ACC112 (cell line): Measurements from ENCODE around the gene ALOXE3.

Source experiments
- H2AFZ ChIP-seq: fragments of 200-600 bp; sonication (generic); one replicate; pipeline ENCODE4 v1.6.0; 2017; ENCODE audit warnings: antibody characterized with exemption, low read length; ENCODE audit not compliant: unreplicated experiment
- H3K27ac ChIP-seq: fragments of 200-600 bp; sonication (generic); 2 replicates; pipeline ENCODE4 v1.5.1; 2014; ENCODE audit warnings: low read depth, mild to moderate bottlenecking, antibody characterized with exemption, low read length, moderate library complexity
- H3K27me3 ChIP-seq: fragments of 200-600 bp; sonication (generic); 2 replicates; pipeline ENCODE4 v1.6.1; 2014; ENCODE audit warnings: mild to moderate bottlenecking, antibody characterized with exemption, low read length, moderate library complexity, mixed read lengths; ENCODE audit not compliant: insufficient read depth
- H3K36me3 ChIP-seq: fragments of 200-600 bp; sonication (generic); 2 replicates; pipeline ENCODE4 v1.6.1; 2016; ENCODE audit warnings: mild to moderate bottlenecking, antibody characterized with exemption, low read length, moderate library complexity, mixed read lengths; ENCODE audit not compliant: insufficient read depth
- H3K4me1 ChIP-seq: fragments of 200-600 bp; sonication (generic); one replicate; pipeline ENCODE4 v1.6.1; 2016; ENCODE audit warnings: low read length, mixed read lengths; ENCODE audit not compliant: insufficient read depth, unreplicated experiment, control insufficient read depth
- H3K4me3 ChIP-seq: fragments of 200-600 bp; sonication (generic); 2 replicates; pipeline ENCODE4 v1.5.1; 2014; ENCODE audit warnings: mild to moderate bottlenecking, low read depth, low read length
- H3K79me2 ChIP-seq: fragments of 200-600 bp; sonication (generic); one replicate; pipeline ENCODE4 v1.6.0; 2016; ENCODE audit warnings: low read length; ENCODE audit not compliant: control insufficient read depth, unreplicated experiment, insufficient read depth

ALOXE3 gene

DNA sequence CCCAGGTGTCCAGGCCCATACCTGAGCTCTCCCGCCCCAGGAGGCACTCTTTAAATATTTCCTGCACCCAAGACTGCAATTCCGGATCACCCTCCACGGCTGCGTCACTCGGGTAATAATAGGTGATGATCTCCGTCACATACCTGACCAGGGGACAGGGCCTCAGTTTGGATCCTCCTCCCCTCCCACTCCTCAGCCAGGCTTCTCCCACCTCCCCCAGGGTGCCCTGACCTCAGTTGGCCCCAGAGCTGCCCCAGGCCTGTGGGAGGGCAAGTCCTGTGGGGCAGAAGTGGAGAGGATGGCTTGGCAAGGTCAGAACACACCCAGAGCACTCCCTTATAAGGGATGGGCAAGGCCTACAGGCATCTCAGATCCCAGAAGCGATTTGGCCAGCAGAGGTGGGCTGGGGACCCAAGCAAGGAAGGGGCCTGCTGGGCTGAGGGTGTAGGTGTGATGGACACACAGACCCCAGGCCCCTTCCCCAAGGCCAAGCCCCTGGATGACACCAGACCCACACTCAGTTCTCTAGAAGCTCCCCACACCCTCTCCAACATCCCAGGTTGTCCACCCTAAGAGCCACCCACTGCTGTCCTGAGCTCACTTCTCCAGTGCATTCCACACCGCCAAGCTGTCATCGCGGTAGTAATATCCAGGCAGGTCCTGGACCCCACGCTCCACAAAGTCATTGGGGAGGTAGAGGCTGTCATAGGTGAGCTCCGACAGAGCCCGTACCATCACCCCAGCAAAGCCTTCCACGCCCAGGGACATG is 42.6 kb downstream of the ALOXE3 start:
- Histone ChIP-seq H2AFZ (no peak overlapping the region), H3K4me1 (peaks cover 11% of the 10 kb centered on the region), H3K27ac (no peak overlapping the region), H3K4me3 (no peak overlapping the region), H3K27me3 (peaks cover 67% of the 10 kb centered on the region), H3K36me3 (no peaks in the 10 kb centered on the region), H3K79me2 (no peaks in the 10 kb centered on the region)

DNA sequence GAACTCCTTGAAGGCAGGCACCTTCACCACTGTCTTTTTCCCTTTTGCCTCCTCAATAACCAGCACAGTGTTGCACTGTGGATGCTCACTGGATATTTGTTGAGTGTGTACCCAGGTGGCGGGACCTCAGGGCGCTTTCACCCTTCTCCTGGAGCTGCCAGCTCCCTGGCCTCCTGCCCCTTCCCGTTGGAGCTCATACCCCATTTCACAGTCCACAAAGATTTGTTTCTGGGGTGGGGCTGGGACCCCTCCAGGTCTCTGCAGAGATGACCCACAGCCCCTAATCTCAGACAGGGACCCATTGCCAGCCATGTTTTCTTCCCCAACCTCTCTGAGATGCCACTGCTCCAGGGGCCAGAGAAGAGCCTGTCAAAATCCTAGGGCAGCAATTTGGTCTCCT is 43.2 kb downstream of the ALOXE3 start:
- no peaks in the 10 kb centered on the region for H3K36me3 ChIP-seq
- H3K27ac ChIP-seq = no peak overlapping the region
- H3K4me1 ChIP-seq = peaks cover 4% of the 10 kb centered on the region
- H3K4me3 ChIP-seq = no peak overlapping the region
- H3K27me3 ChIP-seq = peaks cover 68% of the 10 kb centered on the region
- no peak overlapping the region for H2AFZ ChIP-seq
- no peaks in the 10 kb centered on the region for H3K79me2 ChIP-seq

DNA sequence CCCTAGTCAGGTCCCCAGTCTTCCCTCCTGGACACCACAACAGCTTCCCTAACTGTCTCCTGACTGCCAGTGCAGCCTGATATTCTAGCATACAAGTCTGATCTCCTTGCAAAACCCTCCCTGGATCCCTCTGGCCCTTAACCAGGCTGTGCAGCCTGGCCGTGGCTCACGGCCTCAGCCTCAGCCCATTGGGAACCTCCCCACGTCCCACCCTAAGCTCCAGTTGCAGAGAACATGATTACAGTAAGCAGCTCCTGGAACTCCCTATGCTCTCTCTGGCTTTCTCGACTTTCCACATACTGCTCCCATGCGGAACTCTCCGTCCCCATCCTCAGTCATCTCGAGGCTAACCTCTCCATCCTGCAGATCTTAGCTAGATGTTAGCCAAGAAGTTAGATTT is 43.8 kb downstream of the ALOXE3 start:
- Histone ChIP-seq H3K4me1 (peaks cover 3% of the 10 kb centered on the region), H3K27me3 (peaks cover 68% of the 10 kb centered on the region), H3K27ac (no peak overlapping the region), H2AFZ (no peak overlapping the region), H3K79me2 (no peaks in the 10 kb centered on the region), H3K36me3 (no peaks in the 10 kb centered on the region), H3K4me3 (no peak overlapping the region)

DNA sequence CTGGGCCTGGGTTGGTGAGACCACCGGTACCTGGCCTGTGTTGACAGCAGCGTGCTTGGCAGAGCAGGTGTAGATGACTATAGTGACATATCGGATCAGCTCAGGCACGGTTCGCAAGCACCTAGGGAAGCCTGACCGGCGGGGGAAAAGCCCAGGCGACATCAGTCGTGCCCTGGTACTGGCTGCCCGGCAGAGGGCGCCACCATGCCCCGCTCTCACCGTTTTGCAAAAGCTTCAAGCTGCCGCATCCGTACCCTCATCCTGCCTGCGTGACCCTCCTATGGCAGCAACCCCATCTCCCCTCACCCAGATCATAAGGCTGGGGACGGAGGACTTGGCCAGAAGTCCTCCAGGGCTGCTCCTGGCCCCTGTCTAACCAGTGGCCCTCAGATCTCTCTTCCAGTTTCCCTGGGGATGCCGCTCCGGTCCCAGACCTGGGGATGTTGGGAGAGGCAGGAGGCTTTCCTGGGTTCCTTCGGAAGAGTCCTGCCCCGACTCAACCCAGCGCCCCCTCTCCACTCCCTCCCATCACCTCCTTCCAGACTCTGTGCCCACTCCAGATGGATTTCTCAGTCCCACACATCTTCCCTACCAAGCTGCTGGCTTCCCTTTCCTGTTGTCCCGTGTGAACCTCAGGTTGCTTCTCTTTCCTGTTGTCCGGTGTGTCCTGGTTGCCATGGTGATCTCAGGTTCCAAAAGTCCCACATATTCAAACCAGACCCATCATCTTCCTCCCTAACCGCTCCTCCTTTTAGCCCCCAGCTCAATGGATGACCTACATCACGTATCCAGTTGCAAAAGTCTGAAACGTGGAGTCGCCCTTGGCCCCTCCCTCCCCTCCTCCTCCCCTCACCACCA is 44.5 kb downstream of the ALOXE3 start:
- H3K27ac ChIP-seq = no peak overlapping the region
- peak overlapping the region; percentile 60 for H3K4me3 ChIP-seq
- peaks cover 3% of the 10 kb centered on the region for H3K4me1 ChIP-seq
- no peaks in the 10 kb centered on the region for H3K36me3 ChIP-seq
- H2AFZ ChIP-seq = no peak overlapping the region
- H3K79me2 ChIP-seq = no peaks in the 10 kb centered on the region
- H3K27me3 ChIP-seq = peaks cover 68% of the 10 kb centered on the region

DNA sequence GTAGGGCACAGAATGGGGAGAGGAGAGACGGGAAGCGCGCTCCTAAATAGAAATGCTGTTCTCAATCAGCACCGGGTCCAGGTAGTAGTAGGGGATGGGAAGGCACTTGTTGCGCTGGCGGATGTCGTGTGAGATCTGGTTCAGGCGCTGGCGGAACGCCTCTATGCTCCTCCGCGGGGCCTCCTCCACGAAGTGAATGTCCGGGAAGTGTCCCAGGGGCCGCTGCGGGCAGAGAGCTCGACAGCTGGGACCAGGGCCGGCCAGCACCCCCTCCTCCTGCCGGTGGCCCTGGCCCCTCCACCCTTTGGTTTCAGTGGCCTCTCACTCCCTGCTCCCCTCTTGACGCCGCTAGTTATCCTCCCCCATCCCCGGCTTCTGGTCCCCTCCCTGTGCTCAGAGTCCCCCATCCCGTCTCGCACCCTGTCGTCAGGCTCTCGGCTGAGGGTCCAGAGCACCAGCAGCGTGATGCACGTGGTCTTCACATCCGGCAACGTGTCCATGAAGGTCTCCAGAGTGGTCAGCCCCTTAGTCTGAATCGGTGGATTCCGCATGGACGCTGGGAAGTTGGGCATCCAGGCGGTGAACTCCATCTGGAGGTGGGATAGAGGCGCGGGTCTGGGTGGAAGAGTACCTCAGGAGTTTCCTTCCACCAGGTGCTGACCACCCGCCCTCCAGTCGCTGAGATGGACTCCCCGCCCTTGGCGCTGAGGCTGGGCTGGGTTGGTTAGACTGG is 45.4 kb downstream of the ALOXE3 start:
- Histone ChIP-seq H3K27me3 (peaks cover 68% of the 10 kb centered on the region), H3K27ac (no peak overlapping the region), H3K4me1 (peaks cover 3% of the 10 kb centered on the region), H3K4me3 (peak overlapping the region; percentile 51), H3K36me3 (no peaks in the 10 kb centered on the region), H2AFZ (no peak overlapping the region), H3K79me2 (no peaks in the 10 kb centered on the region)

DNA sequence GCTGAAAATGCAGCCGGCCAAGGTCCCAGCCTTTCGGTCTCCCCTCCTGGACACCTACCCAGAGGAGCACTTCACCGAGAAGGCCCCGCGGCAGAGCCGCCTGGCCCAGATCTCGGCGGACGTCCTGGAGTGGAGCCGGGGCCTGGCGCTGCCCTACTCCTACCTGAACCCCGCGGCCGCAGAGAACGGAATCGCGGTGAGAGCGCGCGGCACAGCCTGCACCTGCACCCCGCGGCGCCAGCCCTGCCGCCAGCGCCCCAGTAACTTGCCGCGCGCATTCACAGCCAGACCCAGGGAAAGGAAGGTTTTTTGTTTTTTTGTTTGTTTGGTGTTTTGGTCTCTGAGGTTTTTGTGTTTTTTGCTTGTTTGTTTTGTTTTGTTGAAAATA is 46.0 kb downstream of the ALOXE3 start:
- Histone ChIP-seq H3K4me3 (peak overlapping the region; percentile 51; the same call in 1 of the 2 replicates), H2AFZ (no peak overlapping the region)

DNA sequence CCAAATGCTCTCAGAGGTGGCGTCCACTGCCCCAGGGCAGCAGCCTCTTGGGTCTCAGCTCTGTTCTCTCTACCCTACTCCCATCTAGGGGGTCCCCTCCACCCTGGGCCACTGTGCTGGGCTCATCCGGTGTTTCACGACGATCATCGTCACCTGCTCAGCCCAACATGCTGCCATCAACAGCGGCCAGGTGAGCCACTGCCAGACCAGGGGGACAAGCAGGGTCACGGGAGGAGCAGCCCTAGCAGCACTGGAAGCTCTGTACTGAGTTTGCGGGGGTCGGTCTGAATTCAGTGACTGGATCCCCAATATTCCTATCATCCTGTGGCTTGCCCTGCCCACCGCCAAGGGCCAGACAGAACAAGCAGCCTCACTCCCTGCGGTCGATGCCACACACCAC is 46.8 kb downstream of the ALOXE3 start:
- Histone ChIP-seq H3K27ac (no peak overlapping the region), H2AFZ (no peak overlapping the region), H3K27me3 (peaks cover 65% of the 10 kb centered on the region), H3K79me2 (no peaks in the 10 kb centered on the region), H3K4me3 (no peak overlapping the region), H3K36me3 (no peaks in the 10 kb centered on the region), H3K4me1 (peaks cover 3% of the 10 kb centered on the region)

More for the DNA sequence above, 46.0 kb downstream of the ALOXE3 start:
- peaks cover 66% of the 10 kb centered on the region for H3K27me3 ChIP-seq
- H3K27ac ChIP-seq = no peak overlapping the region
- no peaks in the 10 kb centered on the region for H3K79me2 ChIP-seq
- no peaks in the 10 kb centered on the region for H3K36me3 ChIP-seq
- H3K4me1 ChIP-seq = peaks cover 3% of the 10 kb centered on the region

DNA sequence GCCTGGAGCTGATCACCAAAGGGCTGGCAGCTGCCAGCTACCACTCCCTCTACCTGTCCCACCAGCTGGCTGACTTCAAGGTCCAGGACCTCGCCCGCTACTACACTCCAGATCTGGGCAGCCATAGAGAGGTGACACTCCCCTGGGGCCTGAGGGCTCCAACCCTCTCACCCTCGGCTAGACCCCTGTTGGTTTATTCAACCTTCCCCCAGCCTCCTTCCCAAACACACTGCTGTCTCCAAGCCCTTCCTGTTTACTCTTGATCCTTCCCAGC is 48.8 kb downstream of the ALOXE3 start:
- peaks cover 3% of the 10 kb centered on the region for H3K4me1 ChIP-seq
- H3K27me3 ChIP-seq = peaks cover 58% of the 10 kb centered on the region
- H2AFZ ChIP-seq = no peak overlapping the region
- H3K27ac ChIP-seq = no peak overlapping the region
- H3K79me2 ChIP-seq = no peaks in the 10 kb centered on the region
- H3K36me3 ChIP-seq = no peaks in the 10 kb centered on the region
- no peak overlapping the region for H3K4me3 ChIP-seq

DNA sequence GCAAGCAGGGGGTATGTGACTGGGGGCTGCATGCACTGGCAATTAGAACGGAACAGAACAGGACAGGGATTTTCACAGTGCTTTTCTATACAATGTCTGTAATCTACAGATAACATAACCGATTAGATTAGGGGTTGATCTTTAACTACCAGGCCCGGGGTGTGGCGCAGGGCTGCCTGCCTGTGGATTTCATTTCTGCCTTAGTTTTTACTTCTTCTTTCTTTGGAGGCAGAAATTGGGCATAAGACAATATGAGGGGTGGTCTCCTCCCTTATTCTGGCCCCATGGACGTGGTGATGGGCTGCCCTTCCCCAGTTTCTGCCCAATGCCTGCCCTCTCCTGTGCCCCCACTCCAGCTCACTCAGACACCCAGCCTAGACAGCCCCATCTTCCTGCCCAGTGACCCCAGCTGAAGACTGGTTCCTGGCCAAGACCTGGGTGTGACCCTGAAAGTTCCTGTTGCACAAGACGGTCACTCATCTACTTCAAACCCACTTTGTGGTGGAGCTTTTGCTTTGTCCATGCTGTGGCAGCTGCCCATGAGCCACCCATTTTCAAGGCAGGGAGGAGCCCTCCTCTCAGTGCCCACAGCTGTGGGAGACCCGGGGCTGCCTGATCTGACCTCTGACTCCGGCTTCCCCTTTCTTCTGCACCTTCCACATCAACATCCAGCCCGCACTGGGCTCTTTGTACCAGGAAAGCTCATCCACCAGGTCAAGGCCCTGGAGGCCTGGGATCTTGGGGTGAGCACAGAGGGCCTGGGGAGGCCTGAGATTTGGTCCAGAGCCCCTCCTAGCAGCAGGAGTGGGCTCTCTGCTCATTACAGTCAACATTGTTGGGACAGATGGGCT is 49.4 kb downstream of the ALOXE3 start:
- no peaks in the 10 kb centered on the region for H3K79me2 ChIP-seq
- H3K27me3 ChIP-seq = peaks cover 58% of the 10 kb centered on the region
- H3K4me1 ChIP-seq = peaks cover 3% of the 10 kb centered on the region
- no peak overlapping the region for H3K4me3 ChIP-seq
- no peaks in the 10 kb centered on the region for H3K36me3 ChIP-seq
- H2AFZ ChIP-seq = no peak overlapping the region
- no peak overlapping the region for H3K27ac ChIP-seq

DNA sequence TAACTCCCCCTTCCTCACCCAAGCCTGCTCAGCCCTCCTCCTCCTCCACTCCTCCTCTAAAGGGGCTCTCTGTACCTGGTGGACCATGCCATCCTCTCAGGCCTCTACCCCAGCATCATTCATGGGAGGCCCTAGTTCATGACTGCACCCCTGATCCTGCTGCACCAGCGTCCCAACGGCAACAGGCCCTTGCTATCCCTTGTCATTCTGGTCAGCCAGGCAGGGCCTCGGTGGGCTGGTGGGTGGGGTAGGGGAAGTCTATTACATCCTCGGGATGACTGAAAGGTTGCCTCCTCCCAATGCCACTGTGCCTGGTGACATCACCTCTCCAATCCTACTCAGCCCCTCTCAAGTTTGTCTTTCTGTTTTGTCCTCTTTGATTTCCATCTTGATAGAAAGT is 50.5 kb downstream of the ALOXE3 start:
- no peak overlapping the region for H2AFZ ChIP-seq
- no peak overlapping the region for H3K4me3 ChIP-seq
- no peak overlapping the region for H3K27ac ChIP-seq
- H3K79me2 ChIP-seq = no peaks in the 10 kb centered on the region
- H3K4me1 ChIP-seq = peaks cover 5% of the 10 kb centered on the region
- no peaks in the 10 kb centered on the region for H3K36me3 ChIP-seq
- H3K27me3 ChIP-seq = peaks cover 57% of the 10 kb centered on the region
